ENCODE results near the gene SLC16A7.

Gene SLC16A7

DNA sequence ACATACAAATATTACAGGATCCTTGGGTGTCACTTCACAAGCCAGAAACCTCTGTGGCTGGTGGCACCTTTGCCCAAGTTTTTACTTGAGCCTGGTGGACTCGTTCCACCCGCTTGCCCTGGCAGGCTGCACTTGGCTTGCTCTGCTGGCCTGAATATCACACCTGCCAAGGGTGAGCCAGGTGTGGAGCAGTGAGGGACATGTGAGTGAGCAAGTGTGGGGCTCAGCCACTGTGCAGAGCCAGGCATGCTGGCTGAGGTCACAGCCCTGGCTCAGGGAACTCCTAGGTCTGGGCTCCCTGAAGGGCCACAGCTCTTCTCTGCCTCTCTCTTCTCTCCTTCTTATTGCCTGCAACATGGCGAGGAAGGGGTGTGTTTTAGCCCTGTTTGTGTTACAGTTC is 82.0 kb downstream of the SLC16A7 start:
- DNase-seq = no peak

DNA sequence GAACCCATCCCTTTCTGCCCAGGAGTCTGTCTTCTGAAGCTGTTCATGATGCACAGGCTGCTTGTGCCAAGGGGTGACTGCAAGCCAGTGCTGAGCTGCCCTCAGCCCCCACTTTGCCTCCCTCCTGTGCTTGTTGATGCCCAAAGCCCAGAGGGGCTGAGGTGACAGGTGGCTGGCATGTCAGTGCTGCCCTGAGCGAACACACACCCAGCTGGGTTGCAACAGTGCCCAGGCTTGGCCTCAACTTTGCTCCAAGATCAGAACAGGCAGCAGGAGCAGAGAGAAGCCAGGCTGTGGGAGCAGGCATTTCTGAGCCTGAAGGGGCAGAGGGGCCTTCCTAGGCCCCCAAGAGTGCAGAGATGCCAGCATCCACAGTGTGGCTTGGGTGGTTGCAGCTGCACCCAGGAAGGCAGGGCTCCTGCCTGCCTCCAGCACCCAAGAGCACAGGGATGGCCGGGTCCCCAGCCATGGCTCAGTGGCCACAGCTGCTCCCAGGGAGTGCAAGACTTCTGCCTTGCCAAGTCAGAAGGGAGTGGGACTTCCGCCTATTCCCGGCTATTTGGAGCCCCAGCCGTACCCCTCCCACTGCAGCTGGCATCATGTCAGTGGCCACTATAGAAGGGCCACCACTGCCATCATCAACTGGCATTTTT is 83.1 kb downstream of the SLC16A7 start:
- DNase-seq = no peak

DNA sequence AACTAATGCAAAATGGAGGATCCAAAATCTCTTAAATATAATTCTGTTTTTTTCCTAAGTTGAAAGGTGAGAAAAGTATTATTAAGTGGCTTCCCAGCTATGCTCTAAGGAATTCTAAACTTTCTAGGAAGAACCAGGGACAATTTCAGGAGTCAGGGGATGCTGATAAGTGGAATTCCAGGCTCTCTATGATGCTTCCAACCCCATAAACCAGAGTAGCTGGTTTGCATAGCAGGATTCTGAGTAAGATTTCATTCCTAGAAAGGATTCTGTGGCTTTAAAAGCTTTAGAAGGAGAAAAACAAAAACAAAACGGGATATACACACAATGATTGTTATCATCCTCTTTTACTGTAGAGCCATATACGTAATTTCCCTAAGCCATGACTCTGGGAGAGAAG is 93.9 kb downstream of the SLC16A7 start:
- no peak for DNase-seq

DNA sequence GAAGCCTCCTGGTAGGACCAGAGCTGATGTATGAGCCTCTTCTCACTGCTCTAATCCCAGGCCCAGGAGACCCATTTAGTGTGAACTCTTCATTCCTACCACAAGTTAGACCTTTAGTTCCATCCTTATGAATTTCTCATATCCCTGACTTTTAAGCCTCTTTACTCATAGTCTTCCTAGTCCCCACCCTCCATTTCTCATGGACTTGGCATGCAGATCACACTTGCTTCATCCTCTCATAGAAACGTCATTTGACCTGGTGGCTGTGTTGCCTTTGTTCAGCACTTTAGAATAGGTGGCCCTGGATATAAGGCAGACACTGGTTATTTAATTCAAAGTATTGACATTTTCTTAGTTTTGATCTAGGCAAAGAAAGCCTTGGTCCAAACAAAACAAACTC is 99.5 kb downstream of the SLC16A7 start:
- DNase-seq = no peak

DNA sequence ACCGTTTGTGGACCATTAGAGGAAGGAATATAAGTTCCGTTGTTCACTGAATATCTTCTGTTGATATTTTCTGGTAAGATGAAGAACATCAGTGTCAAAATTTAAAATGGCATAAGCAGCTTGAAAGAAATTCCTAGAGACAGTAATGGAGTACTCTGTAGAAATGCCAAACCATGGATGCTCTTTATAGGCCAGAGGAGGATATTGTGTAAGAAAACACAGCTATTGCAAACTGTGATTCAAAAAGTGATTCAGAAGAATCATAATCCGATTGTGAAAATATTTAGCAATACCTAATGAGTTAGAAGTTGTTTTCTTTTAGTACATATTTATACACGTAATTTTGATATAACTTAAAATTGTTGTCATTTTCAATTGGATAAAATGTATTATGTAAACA is 102.8 kb downstream of the SLC16A7 start:
- DNase-seq = no peak

DNA sequence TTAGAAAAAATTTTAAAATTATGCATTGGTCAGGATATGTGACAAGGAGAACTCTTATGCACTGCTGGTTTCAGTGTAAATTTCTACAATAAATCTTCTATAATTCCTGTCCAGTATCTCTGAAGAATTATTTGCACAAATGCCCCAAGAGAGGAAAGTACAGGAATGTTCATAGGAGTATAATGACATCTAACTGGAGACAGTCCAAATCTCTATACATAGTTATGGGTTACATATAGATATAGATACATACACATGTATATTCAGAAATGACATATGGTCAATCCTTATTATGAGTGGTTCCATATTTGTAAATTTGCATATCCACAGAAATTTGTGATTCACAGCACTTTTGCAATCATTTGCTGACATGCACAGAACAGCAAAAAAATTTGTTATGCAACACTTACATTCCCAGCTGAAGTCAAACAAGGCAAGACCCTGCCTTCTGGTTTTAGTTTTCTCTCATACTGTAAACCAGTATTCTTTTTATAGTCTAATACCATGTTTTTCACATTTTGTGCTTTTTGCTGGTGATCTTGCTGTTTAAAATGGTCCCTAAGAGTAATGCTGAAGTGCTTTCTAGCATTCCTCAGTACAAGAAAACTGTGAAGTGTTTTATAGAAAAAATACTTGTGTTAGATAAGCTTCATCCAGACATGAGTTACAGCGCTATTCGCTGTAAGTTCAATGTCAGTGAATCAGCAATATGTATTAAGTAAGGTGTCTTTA is 103.8 kb downstream of the SLC16A7 start:
- DNase-seq = no peak

DNA sequence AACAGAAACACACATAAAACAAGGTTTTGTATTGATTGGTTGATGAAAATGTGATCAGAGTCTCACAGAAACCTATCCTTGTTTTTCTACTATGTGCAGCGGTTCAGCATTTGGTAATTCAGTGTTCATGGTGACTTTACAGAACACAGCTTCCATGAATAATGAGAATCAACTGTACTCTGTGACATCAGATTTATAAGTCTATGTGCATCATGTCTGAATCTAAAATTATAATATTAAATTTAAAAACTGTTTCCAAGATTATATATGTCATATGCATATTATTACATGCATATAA is 104.3 kb downstream of the SLC16A7 start:
- no peak for DNase-seq

DNA sequence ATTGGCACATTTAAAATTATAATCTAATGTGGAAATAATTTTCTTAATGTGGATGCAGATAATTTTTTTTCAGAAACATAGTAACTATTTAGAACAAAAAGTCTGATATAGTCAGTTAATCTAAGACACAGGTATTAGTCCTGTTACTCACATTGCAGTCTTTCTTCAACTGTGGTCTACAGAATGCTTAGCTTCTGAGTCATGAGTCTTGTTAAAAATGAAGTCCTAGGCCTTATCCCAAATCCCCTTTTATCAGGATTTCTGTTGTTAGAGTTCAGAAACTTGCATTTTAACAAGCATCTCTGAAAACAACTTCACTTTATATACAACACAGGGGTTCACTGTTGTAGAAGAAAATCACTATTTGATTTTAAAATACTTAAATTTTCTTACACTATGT is 112.2 kb downstream of the SLC16A7 start:
- DNase-seq = no peak

DNA sequence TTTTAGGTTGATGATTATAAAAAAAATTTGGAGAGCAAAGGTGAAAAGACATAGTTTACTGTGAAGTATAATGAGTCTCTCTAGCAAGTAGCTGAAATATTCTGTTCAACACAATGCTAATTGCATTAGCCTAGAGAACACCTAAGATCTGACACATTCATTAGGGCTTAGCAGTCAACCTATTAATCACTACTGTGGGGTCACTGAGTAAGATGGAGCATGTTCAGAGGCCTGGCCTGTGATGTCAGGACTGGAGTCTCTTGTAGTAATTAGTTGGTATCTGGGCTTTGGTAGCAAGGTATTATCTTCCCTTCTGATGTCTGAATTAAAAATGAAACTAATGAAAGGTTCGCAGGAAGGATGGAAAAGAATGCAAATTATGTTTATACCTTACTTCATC is 112.7 kb downstream of the SLC16A7 start:
- no peak for DNase-seq

DNA sequence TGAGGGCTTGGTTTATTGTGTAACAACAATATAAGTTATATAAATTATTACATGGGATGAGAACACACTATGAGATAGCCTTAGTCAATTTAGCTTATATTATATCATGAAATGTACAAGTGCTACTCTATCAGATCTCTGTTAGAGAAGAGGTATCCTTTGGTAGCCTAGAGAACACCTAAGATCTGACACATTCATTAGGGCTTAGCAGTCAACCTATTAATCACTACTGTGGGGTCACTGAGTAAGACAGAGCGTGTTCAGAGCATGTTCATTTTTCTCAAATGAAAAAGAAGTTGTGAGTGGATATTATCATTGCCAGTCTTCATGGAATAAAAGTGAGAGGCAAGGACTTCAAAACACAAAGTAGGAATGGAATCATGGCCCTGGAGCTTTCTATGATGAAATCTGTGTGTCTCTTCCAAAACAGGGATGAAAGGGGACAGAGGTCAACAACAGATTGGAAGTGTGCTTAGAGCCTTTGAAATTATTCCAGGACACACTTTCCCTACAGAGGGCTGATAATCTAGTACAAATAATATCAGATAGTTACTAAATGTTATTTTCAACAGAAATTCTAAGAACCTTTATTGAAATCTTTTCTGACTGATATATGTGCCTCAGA is 114.3 kb downstream of the SLC16A7 start:
- no peak for DNase-seq

DNA sequence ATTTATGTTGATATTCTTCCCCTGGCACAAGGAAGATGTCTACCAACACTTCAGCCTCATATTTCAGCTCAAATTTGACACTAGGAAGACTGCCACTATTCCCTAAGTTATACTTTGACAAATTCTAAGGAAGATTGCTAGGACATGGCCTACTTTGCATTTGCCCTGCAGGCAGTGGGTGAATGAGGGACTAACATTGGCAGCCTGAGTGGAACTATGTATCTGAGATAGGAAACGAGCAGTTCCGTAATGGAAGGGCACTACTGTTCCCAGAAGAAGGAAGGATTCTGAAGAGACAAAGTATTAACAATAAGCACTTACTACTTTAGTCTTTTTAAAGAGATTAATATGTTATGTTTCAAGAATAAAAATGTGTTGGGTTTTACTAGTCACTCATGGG is 115.1 kb downstream of the SLC16A7 start:
- no peak for DNase-seq

DNA sequence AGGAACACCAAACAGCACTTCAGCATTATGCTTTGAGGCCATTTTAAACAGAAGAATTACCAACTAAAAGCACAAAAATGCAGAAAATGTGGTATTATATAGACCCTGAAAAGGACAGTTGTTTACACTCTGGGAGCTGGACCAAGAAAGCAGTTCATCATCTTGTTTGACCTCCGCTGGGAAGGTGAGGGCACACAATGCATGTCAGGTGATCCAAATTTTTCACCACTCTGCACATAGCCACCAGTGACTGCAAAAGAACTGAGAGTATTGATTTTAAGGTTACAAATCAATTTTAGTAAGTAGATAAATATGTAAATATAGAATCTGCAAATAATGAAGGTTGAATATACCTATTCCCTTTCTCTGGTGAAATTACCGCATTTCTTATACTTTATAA is 119.6 kb downstream of the SLC16A7 start:
- no peak for DNase-seq

DNA sequence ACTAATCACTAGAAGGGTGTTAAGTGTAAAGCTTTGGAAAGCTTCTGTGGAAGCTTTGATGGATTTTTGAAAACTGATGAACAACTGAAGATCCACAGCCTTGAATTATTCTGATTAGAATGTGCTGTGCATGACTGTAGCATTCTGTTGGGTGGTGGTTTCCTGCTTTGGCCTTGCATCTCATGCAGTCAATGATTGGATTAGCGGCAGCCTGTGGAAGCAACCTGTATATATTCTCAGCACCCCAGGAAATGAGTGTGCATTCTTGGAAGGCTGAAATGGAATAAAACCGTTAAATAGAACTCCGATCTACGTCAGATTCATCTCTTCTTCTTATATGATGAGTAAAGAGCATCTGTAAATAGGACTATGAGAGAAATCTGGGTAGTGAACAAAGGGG is 120.2 kb downstream of the SLC16A7 start:
- DNase-seq = no peak

DNA sequence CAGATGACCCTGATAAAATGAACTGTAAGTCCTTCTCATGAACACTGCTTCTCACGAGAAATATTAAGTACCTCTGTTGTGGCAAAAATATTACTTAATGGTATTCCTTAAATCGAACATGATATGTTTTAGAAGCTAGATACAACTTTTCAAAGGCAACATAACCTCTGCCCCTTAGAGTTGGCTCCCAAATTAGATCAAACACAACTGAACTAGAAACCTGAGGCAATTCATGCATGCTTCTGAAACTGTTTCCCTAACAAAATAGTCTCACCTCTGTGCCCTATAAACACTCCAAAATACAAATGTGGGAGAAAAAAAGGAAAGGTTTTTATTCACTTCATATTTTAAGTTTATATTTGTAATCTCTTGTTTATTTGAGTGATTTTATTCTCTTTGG is 121.6 kb downstream of the SLC16A7 start:
- DNase-seq = no peak

DNA sequence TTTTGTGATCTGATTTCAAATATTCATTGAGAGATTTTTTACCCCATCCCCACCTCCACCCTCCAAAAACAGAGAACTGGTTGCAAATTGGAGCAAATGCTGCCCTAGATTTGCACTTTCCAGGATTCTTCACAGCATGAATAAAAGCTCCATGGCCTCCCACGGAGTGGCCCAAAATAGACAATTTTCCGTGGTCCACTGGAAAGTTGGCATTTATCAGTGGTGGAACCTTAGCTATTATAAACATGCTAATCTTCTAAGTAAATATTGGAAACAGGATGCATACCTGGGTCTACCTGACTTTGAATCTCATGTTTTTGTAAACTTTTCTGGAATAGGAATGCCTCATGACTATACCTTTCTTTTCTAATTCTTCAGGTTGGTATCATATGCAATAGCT is 123.9 kb downstream of the SLC16A7 start:
- DNase-seq = no peak

DNA sequence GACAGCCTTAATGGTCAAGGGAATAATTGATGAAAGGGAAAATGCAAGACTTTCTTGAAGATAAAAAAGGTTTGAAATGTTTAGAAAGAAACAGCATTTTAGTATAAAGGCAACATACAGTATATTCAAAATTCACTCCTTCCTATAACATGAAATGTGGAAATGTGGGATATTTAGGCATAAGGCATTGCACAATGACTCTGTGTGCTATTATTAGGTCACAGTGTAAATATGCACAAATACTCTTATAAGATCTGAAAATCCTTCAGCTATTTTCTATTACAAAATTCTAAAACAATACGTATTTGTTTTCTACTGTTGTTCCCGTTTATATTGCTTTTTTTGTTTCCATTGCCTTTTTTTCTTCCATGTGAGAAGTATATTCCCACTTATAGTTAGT is 127.7 kb downstream of the SLC16A7 start:
- no peak for DNase-seq

DNA sequence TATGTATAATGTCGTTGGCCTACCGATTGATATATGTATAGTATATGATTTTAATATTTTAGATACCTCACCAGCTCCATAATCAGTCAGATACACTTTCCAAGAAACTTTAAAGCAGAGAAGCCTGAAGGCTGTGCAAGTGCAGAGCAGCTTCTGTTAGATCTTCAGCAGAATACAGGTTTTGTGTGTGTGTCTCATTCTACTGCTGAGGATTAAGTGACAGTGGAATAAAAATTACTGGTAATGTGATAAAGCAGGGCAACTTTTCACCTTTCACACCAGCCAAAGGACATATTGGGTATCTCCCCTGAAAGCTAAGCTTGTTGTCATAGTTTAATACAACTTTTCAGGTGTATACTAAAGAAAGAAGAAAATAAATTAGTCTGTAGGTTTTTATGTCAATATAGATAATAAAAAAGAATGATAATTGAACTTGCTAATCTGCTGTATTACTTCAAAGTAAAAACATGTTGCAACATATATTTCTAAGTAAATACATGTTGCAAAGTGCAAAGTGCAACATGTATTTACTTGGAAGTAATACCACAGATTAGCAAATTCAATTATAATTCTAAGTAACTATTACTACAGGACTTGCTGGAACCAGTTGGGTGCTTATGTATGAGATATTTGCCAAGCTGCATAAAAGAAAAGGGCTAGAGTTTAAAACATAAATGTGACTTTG is 128.3 kb downstream of the SLC16A7 start:
- DNase-seq = no peak

DNA sequence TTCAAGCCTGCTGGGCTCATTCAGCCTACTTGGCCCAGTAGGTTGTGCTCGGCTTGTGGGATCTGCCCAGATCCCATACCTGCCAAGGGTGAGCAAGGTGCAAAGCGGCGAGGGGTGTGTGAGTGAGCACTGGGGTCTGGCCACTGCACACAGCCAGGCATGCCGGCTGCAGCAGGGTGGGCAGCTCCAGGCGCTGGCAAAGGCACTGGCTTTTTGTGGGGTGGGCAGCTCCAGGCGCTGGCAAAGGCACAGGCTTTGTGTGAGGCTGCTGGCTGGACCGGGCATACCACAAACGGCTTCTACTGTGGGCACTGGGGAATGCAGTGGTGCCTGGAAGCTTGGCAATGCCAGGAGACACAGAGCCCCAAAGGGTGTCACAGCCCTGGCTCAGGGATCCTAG is 137.4 kb downstream of the SLC16A7 start:
- DNase-seq = no peak

DNA sequence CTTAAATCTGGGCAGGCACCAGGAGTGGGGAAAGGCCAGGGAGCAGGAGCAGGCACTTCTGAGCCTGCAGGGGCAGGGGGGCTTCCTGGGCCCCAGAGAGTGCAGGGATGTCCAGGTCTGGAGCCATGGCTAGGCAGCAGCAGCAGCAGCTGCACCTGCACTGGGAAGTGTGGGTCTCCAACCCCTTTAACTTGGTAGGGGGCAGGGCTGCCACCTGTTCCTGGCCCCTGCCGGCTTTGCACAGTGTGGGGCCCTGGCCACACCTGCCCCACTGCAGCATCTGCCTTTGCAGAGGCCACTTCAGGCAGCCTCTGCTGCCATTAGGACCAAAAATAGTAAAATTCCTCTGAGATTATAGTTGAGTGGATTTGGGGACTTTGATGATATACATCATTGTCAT is 138.5 kb downstream of the SLC16A7 start:
- no peak for DNase-seq

DNA sequence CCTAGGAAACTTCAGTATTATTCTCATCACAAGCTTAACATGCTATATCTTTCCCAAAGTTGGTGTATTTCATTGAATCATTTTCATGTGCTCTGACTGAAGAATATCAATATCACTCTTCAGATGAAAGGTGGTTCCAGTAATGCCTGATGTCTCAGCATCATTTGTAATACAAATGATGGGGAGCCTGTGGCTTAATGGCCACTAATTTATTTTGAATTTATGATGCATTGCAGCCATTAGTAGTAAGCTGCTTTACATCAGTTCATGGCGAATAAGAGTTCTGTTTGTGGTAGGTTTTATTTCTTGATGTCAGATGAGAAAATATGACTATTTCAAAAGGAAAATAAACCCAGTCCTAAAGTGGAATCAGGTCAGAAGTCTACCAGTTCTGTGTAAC is 139.4 kb downstream of the SLC16A7 start:
- no peak for DNase-seq

DNA sequence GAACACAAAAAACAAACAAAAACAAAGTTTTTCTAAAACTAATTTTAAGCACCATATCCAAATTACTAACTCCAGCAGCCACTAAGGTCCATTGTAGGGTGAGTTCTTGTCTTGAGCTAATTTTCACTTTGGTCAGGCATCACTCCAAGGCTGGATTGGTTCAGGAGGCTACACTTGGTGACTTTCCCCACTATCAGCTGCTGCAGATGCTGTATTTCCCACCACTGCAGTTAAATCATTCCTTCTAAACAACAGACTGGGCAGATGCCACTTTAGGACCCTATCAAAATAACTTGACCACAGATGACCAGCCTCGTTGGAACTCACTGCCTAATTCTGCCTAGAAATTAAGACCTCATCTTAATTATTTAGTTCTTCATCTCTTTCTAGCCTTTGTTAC is 140.5 kb downstream of the SLC16A7 start:
- no peak for DNase-seq

DNA sequence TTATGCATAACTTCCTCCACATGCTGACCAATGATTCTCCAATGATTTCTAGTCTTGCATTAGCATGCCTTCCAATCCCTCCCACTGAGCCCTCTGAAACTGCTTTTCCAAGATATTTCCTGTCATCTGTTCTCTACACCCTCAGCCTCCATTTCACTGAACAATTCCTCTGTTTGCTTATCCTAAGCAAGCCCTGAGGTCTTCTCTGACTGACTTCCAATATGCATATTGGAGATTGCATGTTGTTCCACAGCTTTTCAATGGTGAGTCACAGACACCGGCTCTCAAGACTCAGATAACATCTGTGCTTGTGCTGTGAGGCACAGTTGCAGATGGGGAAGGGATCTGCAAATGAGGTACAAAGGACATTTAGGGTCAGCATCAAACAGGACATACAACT is 141.0 kb downstream of the SLC16A7 start:
- DNase-seq = no peak

DNA sequence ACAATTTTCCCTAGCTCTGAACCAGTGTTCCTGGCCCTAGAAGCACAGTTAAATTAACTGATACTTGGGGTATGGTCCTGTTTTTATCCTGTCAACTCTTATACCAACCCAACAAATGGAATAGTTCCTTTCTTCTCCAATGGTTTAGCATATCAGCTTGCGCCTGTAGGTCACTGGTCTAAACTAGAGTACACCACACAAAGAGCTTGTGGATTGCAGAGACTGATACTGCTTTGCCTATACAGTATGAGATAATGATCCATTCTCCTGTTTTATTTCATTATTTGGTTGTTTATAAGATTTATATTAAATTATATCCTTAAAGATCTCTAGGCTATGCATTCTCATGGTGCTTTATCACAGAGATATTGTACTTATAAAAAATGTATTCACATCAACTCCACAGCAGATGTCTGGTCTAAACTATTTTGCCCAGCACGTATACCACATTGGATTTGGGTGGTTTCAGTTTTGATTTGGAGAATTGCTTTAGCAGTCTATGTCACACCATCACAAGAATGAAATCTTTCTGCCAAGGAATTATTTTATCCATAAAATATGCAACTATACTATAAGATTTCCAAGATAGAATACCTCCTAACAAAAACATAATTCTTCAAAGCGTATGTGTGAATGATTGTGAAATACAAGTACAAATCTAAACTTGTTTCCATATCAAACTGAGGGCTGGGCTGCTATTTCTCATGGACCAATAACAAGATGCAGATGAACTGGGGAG is 142.1 kb downstream of the SLC16A7 start:
- no peak for DNase-seq

DNA sequence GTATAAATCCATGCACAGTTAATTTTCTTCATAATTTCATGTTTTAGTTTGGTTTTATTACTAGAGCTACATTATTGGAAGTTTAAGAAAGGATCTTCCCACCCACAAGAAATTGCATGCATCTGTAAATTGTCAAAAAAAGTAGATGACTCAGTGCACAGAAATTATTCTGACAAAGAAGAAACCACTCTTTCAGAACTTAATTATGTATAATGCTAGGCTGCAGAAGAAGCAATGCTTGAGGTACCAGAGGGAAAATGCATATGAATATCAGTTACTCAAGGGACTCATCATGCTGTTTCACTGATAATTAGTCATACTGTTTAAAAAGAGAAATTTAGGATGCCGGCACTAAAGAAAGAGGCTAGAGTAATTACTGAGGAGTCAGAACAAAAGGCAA is 147.0 kb downstream of the SLC16A7 start:
- no peak for DNase-seq
